GM18526 (cell line): ENCODE results near the gene MFAP3L.

Experiments
- POLR2A ChIP-seq: IDR thresholded peaks from 3 replicates; pipeline ENCODE4 v1.6.1; 2011; ENCODE audit not compliant: insufficient read length; ENCODE audit errors: extremely low read depth

The MFAP3L gene

GRCh38 chr4:169975131-169975837, 50.9 kb downstream of the MFAP3L start:
- no peak for TF ChIP-seq POLR2A

- TF ChIP-seq POLR2A = no peak
These were observed 54.7 kb downstream of the MFAP3L start for GRCh38 chr4:169971456-169972015.

- TF ChIP-seq POLR2A = no peak
These were observed 57.2 kb downstream of the MFAP3L start for GRCh38 chr4:169968999-169969398.

- no peak for TF ChIP-seq POLR2A
These were observed 62.2 kb downstream of the MFAP3L start for GRCh38 chr4:169963998-169964397.

GRCh38 chr4:169959254-169959653, 66.9 kb downstream of the MFAP3L start:
- no peak for TF ChIP-seq POLR2A

- TF ChIP-seq POLR2A = no peak
These were observed 67.6 kb downstream of the MFAP3L start for GRCh38 chr4:169958629-169959028.

GRCh38 chr4:169957785-169958184, 68.4 kb downstream of the MFAP3L start:
- no peak for TF ChIP-seq POLR2A

- no peak for TF ChIP-seq POLR2A
These were observed 69.9 kb downstream of the MFAP3L start for GRCh38 chr4:169956091-169956843.

- no peak for TF ChIP-seq POLR2A
These were observed 70.7 kb downstream of the MFAP3L start for GRCh38 chr4:169955521-169955920.

- no peak for TF ChIP-seq POLR2A
These were observed 73.8 kb downstream of the MFAP3L start for GRCh38 chr4:169952236-169953002.

GRCh38 chr4:169948271-169948670, 77.9 kb downstream of the MFAP3L start:
- no peak for TF ChIP-seq POLR2A

GRCh38 chr4:169945636-169946035, 80.6 kb downstream of the MFAP3L start:
- TF ChIP-seq POLR2A = no peak

- TF ChIP-seq POLR2A = no peak
These were observed 85.1 kb downstream of the MFAP3L start for GRCh38 chr4:169941141-169941540.

GRCh38 chr4:169940460-169940859, 85.7 kb downstream of the MFAP3L start:
- no peak for TF ChIP-seq POLR2A
